ENCODE results near the gene RAB3GAP2. TPM values are rescaled to one million over a fixed set of nuclear protein-coding genes. Genes with fewer than 3 reads are reported as not detected.

RAB3GAP2 gene
- total and polyA plus RNA-seq, 2 donors (not counting 1 experiment from before 2014, with no cell fraction given), result 31.0 to 43.8 TPM

Other genes starting within 250 kb of the RAB3GAP2 start
- gene EPRS1, start 225.9 kb downstream of the RAB3GAP2 start, total RNA-seq, result 193 and 273 TPM in 2 replicates
- 100.0 and 103 TPM in 2 replicates for gene EPRS1, start 225.9 kb downstream of the RAB3GAP2 start, polyA plus RNA-seq
- 21.8 and 23.8 TPM in 2 replicates for gene BPNT1, start 182.7 kb downstream of the RAB3GAP2 start, total RNA-seq
- 51.2 and 54.9 TPM in 2 replicates for gene BPNT1, start 182.7 kb downstream of the RAB3GAP2 start, polyA plus RNA-seq
- gene IARS2, start 178.3 kb downstream of the RAB3GAP2 start, total RNA-seq, result 88.9 and 99.1 TPM in 2 replicates
- 34.1 and 37.8 TPM in 2 replicates for gene IARS2, start 178.3 kb downstream of the RAB3GAP2 start, polyA plus RNA-seq

Data from fibroblast of lung (primary cell).